ENCODE data around the gene SIGLEC1.

SIGLEC1 gene

DNA sequence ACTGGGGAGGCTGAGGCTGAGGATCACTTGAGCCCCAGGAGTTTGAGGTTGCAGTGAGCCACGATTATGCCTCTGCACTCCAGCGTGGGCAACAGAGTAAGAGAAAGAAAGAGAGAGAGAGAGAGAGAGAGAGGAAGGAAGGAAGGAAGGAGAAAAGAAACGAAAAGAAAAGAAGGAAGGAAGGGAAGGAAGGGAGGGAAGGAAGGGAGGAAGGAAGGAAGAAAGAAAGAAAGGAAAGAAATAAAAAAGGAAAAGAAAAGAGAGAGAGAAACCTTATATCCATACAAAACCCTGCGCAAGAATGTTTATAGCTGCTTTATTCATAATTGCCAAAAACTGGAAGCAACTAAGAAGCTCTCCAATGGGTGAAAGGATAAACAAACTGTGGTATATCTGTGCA, 12.0 kb upstream of the SIGLEC1 start:
- no peak for DNase-seq

DNA sequence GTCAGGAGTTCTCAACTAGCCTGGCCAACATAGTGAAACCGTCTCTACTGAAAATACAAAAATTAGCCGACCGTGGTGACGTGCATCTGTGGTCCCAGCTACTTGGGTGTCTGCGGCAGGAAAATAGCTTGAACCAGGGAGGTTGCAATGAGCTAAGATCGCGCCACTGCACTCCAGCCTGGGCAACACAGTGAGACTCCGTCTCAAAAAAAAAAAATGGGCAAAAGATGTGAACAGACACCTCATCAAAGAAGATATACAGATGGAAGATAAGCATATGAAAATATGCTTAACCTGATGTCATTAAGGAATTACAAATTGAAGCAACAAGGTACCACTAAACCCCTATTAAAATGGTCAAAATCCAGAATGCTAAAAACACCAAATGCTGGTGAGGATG, 10.9 kb upstream of the SIGLEC1 start:
- no peak for DNase-seq

DNA sequence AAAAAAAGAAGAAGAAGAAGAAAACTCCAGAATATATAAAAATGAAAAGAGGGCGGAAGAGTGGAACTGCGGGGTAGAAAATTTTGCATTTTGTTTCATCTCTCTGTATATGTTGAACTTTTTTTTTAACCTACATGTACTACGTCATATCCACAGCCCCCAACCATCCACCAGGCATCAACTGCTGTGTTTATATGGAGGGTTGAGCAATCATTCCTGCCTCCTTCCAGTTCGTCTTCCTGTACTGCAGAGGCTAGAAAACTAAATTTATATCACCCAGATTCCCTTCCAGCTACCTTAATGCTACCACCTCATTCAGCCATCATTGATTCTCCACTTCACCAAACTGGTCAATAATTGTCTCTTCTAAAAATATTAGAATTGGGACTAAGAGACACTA, 9.5 kb upstream of the SIGLEC1 start:
- no peak for DNase-seq

DNA sequence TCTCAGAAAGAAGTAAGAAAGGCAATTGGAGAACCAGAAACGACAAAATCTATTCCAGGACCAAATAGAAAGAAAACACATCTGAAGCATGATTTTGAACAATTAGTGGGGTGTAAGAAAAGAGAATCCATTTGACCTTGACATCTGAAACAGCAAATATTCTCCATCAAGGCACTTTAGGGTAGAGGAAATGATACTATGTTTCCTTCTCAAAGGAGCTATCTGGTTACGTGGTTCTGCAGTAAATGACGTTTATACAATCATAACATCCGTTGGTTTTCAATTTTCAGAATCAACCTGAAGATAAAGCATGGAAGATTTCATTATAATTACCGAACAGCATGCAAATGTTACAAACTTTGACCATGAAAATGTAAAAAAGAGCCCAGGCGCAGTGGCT, 8.2 kb upstream of the SIGLEC1 start:
- DNase-seq: no peak

DNA sequence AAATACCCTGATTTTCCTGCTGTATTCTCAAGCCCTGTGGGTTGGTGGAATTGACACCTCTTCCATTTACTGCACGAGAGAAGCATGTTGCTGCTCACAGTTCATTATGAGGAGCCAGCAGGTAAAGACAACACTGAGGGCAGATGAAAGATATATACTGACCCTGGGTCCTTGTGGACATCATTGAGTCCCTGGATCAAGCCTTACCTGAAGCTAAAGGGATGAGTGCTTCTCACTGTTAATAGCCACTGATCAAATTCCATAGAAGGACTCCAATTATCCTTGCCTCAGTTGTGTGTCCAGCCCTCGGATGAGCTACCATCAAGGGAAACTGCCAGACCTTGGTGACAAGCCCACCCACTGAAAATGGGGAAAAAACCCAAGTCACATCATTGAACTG, 7.7 kb upstream of the SIGLEC1 start:
- no peak for DNase-seq

DNA sequence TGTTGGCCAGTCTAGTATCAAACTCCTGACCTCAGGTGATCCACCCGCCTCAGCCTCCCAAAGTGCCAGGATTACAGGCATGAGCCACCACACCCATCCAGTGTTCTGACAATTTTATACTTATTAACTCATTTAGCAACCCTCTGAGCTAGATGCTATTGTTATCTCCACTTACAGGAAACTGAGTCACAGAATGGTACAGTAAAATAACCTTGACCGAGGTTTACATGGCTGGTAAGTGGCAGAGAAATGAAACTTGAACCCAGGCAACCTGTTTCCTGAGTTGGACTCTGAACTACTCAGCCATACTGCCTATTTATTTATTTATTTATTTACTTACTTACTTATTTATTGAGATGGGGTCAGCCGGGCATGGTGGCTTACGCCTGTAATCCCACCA, 6.6 kb upstream of the SIGLEC1 start:
- DNase-seq: no peak

DNA sequence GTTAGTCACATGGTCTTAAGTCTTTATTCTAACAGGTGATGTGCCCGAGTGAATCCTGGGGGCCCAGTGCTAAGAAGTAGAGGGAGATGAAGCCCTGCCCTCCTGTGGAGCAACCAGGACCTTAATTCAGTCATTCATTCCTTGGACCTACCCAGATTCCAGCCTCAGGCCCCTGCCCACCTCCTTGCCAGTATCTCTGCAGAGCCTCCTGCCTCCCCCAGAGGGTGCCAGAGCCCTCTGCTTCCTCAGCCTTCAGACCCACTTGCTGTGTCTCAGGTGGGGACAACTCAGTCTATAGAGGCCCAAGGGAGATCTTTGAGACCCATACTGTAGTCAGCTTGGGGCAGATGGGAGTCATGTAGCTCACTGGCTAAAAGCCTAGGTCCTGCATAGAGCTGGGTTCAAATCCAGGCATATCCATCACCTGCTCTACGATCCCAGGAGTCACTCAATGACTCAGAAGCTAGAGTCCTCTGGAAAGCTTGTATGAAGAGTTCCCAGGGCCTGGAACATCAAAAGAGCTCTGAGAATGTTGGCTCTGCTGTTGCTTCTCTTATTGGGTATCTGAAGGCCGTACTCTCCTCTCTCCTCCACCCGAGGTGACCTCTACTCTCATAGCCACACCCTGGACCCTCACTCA, 3.9 kb upstream of the SIGLEC1 start:
- DNase-seq: no peak

DNA sequence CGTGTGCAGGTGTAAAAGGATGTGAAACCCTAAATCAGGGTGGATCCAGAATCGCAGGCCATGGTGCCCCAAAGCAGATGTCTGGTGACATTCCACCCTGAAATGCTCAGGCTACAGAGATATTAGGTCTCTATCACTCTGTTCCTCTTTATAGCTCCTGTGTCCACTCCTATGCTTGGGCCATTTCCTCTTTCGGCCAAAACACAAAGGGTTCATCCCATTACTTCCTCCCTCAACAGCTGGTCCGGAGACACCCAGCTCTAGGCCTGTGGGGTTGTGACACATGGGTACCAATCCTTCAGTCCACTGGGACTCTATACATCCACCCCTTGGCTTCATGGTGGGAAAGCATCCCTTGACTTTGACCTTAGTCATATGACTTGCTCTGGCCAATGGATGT, 1.7 kb upstream of the SIGLEC1 start:
- DNase-seq: no peak

DNA sequence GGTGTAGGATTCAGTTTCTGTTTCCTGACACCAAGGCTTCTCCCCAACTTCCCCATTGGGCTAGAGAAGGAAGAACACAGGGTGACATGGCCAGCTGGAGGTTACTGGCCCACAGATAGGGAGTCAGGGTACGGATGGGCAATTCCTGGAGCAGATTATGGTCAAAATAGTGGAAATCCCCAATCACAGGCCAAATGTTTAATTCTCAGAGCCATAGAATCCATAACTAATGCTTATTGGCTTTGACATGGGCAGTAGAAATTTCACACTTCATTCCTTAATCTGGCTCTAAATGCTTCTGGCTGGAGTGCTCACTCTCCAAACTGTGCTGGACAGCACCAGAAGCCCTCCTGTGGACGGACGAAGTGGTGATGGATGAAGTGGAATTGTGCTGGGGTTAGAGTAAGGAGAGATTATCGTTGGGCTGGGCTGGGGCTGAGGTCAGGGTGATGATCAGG, 887 bp downstream of the SIGLEC1 start:
- DNase-seq: no peak

DNA sequence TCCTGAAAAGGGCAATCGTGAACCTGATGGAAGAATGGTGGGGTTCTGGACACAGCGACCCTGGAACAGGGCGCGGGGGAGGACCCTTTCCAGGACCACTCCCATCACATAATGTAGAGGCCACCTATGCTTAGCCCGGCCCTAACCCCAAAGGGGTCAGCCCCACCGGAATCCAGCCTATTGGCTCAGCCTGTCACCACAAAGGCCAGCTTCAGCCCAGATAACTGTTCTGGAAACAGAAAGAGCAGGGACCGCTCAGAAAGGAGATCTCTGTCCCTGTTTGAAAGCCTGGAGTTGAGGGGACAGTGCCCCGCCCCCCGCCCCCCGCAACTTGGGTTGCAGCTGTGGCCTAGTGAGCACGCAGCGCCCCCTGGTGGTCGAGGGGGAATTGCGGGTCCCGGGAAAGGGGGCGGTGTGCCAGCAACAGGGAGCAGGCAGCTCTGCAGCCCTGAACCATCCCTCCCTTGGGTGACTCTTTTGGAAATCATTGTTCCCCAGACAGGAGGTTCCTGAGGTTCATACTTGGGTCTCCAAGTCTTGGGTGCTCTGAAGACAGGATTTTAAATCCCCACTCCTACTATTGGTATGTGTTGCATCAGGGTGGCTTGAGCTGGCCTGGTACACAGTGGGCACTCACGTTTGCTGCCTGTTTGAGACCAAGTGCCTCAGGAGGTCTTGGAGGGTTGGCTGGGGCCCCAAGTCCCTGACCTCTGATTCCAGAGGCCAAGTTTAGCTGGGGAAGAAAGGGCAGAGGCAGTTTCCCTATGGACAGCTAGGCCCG, 1.5 kb downstream of the SIGLEC1 start:
- DNase-seq: no peak

DNA sequence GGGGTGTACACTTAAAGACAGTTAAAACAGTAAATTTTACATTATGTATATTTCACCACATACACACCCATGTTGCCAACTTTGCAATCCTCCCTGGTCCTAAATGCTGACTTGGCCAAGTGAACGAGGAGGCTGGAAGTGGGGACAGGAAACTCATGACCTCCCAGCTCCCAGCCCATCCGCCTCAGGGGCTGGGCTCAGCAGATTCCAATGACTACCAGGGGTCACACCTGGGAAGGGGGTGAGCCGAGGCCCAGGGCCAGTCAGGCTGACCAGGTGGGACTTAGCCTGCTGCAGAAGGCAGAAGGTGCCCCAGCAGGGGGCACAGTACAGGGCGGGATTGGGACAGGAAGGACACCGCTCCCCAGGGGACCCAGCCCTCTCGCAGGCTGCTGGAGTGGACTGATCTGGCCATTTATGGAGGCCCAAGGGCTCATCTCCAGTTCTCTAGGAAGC, 2.4 kb downstream of the SIGLEC1 start:
- no peak for DNase-seq

DNA sequence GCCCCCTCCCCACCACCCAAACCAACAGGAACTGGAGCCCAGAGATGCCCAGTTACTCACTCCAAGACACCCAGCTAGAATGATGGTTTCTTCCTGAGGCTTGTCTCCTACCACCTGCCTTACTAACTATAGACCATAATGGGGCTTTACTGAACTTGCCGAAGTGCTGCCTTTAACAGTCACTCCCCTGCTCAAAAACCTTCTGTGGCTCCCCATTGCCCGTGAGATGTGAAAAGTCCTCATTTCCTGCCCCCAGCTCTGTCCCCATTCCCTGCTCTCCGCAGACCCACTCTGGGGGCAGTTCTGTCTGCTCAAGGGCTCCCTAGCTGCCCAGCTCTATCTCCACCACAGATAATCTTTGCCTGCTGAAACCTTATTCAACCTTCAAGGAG, 4.9 kb downstream of the SIGLEC1 start:
- DNase-seq: no peak

DNA sequence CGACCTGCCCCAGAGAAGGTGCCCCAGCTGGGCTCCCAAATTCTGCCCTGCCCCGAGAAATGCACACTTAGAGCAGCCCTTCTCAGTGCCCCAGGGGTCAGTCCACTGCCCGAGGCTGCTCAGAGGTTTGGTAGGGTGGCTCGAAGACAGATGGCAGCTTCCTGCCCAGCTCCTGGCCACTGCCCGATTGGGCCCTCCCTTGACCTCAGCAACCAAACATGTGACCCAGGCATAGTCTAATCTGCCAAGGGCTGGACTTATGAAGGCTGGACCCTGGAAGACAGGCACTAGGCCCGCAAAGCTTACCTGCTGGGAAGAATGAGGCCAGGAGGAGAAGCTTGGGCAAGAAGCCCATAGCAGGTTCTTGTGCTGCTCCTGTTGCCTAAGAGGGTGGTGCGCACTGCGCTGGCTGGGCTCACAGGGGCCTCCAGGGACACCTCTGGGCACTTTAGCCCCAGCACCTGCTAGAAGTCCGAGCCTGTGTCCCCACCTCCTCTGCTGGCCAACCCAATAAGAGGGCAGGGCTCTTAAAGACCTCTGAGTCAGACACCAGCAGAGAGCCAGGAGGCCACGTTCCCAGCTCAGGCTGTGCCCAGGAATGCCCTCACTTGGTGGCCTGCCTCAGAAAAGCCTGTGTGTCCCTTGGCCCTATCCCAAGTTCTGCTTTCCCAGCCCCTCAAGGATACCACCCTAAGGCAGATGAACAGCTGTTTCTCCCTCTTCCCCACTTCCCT, 5.5 kb downstream of the SIGLEC1 start:
- DNase-seq: no peak

DNA sequence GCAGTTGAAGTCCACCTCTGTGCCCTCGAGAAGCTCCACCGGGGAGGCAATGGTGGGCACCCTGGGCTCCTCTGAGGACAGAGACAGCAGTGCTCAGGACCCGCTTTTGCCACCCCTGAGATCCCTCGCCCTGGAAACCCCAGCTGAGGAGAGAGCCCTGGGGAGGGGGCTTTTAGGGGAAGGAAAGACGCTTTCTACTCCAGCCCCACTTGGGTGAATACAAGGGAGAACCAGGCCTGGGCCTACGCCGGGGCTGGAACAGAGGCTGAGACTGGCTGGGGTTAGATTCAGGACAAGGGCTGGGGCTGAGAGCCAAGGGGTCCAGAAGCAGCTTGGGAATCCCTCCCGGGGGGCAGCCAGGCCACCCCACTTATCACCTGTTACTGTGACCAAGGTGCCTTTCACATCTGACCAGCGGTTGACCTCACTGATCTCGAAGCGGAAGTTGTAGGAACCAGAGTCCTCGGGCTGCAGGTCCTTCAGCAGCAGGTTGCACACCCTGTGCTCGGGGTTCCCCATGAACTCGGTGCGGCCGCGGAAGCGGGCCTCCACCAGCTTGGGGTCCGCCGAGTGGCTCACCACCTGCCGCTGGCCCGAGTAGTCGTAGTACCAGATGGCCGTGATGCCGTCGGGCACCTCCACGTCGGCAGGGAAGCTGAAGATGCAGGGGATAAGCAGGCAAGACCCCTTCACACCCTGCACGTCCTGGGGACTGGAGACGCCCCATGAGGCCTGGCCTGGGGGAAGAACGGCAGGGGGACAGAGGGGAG, 6.2 kb downstream of the SIGLEC1 start:
- no peak for DNase-seq

DNA sequence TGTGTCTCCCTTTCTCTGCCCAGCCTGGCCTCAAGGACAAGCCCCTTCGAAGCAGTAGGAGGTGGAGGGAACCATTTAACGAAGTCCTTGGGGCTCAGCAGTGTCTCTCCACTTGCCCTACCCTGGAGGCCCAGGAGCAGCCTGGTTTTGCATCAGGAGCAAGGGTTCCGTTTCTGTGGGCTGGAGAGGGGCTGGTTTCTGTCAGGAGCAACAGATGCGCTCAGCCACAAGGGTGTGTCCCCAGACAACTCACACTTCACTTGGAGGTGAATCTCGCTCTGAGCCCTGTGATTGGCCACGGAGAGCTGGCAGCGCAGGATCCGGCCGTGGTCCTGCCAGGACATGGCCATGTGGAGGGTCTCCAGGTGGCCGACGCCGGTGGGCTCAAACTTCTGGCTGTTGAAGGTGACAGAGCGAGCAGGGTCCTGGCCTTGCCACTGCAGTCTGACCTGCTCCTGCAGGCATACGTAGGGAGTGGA, 6.9 kb downstream of the SIGLEC1 start:
- DNase-seq: no peak

DNA sequence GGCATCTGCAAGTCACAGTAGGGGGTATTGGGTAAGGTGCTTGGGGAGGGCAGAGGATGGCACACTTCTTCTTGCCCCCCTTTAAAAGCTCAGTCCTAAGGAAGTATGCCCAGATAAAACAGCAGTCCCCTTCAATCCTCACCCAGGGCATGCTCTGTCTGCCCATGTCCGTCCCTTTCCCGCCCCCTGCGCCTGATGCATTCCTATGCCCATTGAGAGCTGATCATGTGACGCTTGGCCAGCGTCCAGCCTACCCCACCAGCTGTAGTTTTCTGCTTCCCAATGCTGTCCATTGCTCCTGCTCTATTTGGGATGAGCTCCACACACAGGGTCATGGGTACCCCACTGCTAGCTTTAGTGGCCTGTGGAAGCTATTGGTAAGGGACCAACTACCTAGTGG, 8.3 kb downstream of the SIGLEC1 start:
- no peak for DNase-seq

DNA sequence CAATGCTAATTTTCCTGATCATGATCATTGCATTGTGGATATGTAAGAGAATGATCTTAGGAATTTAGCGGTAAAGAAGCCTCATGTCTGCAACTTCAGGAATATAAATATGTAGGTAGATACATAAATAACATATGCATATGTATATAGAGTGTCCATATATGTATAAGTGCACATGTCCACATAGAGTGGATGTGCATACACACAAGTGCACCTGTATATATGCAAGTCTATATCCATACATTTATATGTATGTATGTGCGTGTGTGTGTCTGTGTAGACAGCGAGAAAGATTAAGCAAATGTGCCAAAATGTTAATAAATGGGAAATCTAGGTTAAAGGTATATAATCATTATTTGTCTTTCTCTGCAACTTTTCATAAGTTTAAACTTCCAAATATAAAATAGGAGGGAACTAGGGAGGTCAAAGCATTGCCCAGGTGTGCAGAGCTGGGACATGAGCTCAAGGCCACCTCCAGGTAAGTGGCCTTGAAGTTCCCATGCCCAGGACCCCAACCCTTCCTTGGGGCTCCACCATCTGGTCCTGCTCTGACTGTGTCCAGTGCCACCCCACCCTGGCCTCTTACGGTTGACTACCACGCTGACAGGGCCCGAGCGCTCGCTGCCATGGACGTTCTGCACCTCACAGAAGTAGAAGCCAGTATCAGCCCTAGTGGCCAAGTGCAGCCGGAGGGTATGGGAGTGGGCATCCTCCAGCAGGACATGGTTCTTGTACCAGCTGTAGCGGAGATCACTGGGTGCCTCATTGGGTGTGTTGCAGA, 9.6 kb downstream of the SIGLEC1 start:
- no peak for DNase-seq

DNA sequence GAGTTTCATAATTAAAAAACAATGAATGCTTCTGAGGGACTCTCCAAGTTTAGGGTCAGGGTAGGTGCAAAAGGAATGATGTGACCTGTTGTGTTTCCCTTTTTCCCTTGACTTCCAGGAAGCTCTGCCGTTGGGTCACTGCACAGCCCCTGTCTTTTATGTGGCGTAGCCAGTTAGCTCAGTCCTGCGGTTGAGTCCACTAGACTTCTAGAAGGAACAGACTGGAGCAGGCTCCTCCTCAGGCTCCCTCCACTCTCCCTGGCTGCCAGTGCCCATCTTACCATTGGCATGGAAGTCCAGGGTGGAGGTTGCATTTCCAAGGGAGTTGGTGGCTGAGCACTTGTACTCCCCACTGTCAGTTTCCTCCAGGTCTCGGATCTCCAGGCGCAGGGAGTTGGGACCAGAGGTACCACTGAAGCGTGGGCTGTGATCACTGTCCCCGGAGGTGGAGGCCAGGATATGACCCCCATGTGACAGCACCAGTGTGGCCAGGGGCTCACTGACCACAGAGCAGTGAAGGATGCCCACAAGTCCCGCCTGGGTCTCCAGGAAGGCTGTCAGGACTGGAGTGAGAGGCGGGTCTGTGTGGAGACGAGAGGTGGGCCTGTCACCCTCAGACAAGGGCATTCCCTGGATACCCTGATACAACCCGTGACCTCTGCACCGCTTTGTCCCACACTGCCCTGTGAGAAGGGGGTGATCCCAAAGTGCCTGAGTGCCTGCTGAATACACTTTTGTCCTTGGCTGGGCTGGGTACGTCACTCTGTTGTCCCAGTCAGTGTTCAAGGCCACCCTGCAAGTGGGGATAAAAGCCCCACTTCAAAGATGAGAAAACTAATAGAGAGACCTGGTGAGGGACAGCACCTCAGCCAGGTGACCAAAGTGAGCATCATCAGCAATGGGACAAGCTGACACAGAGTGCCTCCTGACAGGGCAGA, 11.1 kb downstream of the SIGLEC1 start:
- DNase-seq: no peak

DNA sequence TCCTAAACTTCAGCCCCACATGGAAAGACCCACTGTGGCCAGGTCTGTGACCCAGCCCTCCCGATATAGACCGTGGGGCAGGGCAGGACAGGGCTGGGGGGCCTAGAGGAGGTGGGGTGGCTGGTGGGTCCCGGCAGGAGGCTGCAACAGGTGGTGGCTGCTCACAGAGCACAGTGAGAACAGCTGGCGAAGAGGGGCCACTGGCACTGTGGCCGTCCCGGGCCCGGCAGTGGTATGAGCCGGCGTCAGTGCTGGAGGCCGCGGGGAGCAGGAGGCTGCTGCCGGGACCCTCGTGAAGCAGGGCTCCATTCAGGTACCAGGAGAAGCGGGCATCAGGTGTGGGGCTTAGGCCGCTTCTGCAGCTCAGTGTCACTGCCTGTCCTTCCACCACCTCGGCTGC, 13.4 kb downstream of the SIGLEC1 start:
- no peak for DNase-seq

DNA sequence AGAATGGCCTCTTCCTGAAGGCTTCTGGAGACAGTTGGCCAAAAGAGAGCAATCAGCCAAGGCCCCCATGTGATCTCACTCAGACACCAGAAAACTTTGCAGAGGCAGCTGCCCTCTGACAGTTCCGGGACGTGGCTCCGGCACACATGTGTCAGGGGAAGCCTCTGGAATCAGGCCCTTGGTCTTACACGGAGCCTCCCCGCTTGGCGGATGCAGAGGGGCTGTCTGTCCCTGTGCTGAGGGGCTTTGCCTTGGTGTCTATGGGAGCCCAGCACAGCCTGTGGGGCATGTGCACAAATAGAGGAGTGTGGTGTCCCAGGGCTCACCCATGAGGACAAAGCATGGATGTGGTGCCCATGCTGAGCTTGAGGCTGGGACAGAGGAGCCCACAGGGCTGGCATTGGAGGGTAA, 13.8 kb downstream of the SIGLEC1 start:
- no peak for DNase-seq

All from GF-D8 (cell line).